Omental fat pad (tissue), 4 donors: Measurements from ENCODE around the gene SHC4. TPM values are rescaled to one million over a fixed set of nuclear protein-coding genes. Genes with fewer than 3 reads are reported as not detected.
A peak's percentile ranks its signal among the peaks of the same experiment; 100 is the strongest.
"Not testable (repeated sequence)": the region's sequence is repeated elsewhere in the genome, so short reads cannot be mapped to it uniquely, and the experiment has no call there.

Experiments used
- ATAC-seq: fragments of 150-250 bp; one replicate; pipeline ENCODE4 v1.9.1; 2016; ENCODE audit warnings: mild to moderate bottlenecking, moderate library complexity; ENCODE audit not compliant: low FRiP score
- DNase-seq: peaks from one replicate; pipeline ENCODE4 v3.0.0-alpha.2; 2019; ENCODE audit warnings: low spot score
- CTCF ChIP-seq, 3 donors: fragments of 450-650 bp; IDR thresholded peaks; one replicate each; pipeline ENCODE4 v1.5.1; 2016 to 2017; ENCODE audit warnings: antibody characterized with exemption in 3 of 3, mild to moderate bottlenecking in 3 of 3, moderate library complexity in 2 of 3
- total RNA-seq, 4 donors: library from RNA; depleted of rRNA; stranded (reverse); fragments of >200 nt; gene quantifications; one replicate each; pipeline ENCODE4 v1.1.0, GENCODE V29; 2016

Gene SHC4
- total RNA-seq, 4 donors from 2014 or later = 0.48 to 2.2 (median 1.2) TPM; not detected in 1

- no peak for DNase-seq
- TF ChIP-seq CTCF (IDR thresholded peaks at IDR 0.05) = no peak
- no peak for ATAC-seq
Measured at GRCh38 chr15:48981941-48982340, 18.2 kb upstream of the SHC4 start.

GRCh38 chr15:48978638-48979037 lies 14.9 kb upstream of the SHC4 start:
- no peak for DNase-seq
- no peak for ATAC-seq
- TF ChIP-seq CTCF (IDR thresholded peaks at IDR 0.05) = no peak

DNA sequence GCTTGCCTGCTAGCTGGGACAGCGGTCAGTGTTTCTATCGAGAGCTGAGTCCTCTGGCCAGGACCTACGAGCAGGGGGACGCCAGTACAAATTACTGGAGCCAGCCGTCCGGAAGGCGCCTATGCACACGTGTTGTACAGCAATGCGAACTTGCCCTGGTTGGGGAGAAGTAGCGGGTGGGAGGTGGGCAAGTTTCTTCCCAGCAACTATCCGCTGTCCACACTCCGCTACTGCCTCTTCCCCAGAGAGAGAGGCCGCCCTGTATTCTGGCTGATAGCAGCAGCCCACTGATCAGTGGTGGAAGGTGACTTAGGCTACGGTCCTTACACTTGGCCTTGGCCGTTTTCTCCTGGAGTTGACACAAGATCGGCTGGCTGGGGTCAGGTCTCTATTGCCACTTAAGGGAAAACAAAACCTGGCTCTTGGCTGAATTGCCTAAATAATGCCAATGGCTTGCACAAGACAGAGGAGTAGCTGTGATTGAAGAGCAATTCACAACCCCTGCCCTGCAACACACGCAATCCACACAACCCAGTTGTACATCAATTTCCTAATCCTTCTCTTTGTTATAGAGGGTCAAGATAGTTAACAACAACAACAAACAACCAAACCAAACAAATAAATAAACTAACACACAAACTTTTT lies 12.8 kb upstream of the SHC4 start:
- TF ChIP-seq CTCF (IDR thresholded peaks at IDR 0.05) = no peak
- no peak for ATAC-seq
- DNase-seq = no peak

DNA sequence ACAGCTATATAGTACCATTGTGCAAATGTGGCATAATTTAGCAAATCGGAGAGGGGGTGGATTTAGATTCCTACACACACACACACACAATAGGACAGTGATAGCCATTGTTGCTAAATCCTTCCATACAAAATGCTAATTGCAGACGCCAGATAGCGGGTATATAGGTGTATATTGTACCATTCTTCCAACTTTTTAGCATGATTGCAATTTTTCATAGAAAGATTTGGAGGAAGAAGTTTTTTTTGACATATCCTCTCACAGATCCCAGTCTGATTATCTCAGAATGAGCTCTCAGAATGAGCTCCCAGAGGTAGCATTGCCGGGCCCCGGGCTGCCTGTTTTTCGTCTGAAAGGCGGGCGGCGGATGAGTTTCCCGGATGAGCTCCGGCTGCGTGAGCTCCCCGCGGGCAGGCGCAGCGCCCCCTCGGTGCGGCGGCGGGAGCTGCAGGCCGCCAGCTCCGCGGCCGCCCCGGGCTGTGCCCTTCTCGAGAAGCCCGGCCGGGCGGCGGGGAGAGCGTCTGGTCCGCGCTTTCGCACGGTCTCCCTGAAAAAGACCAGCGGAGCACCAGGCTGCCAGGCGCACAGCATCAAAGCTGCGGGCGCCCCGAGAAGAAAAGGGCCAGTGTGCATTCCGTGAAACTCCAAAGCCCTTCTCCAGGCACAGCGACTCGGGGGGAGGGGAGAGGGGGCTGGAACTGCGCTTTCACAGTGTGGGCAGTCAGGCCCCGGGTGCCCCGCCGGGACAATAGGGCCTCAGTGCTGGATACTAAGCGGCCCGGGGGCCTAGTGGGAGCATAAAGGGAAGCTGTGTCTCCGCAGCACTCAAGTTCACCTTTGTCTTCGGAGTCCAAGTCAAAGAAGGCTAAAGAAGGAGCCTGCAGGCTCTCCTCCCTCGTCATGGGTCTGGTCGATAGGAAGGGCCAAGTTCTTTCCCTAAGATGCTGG lies 12.0 kb upstream of the SHC4 start:
- DNase-seq (peak; percentile 50), ATAC-seq (peak; percentile 97)
- TF ChIP-seq CTCF (IDR thresholded peaks at IDR 0.05) = peak in 2 of 3 donors; percentile 49 to 86

- no peak for DNase-seq
- ATAC-seq = no peak
- TF ChIP-seq CTCF (IDR thresholded peaks at IDR 0.05) = no peak
Measured at GRCh38 chr15:48974882-48975281, 11.2 kb upstream of the SHC4 start.

GRCh38 chr15:48972750-48973503 lies 9.2 kb upstream of the SHC4 start:
- DNase-seq (no peak), ATAC-seq (no peak)
- TF ChIP-seq CTCF (IDR thresholded peaks at IDR 0.05) = no peak

DNA sequence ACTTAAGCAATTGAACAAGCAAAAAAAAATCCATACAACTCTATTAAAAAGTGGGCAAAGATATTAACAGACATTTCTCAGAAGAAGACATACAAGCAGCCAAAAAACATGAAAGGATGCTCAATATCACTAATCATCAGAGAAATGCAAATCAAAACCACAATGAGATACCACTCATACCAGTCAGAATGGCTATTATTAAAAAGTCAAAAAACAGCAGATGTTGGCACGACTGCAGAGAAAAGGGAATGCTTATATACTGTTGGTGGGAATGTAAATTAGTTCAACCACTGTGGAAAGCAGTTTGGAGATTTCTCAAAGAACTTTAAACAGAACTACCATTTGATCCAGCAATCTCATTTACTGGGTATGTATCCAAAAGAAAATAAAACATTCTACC lies 7.2 kb upstream of the SHC4 start:
- not testable (repeated sequence) for DNase-seq, ATAC-seq
